Measurements from ENCODE around the gene COL19A1. TPM values are rescaled to one million over a fixed set of nuclear protein-coding genes. Genes with fewer than 3 reads are reported as not detected.

The COL19A1 gene
- total RNA-seq, 1 donor from 2014 or later, result 0.49 TPM

DNA sequence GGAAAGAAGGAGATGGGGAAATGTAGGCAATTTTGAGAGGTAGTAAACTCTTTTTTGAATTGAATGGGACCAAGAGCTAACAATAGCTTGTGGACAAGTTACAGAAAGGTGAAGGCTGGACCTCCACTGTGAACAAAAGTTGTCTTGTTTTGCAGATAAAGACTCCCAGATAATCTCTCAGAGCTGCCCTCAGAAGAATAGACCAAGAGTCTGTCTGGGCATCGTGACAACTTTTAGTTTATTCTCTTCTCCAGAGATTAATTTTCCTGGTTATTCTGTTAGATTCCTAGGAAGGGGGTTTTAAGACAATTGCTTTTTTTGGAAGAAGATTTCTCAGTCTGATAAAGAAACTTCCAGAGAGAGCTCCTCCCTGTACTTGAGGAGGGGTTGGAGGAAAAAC, 161.9 kb downstream of the COL19A1 start:
- no peak for DNase-seq (ENCODE audit: extremely low spot score in 2 of 2)
- Histone ChIP-seq H3K9me3 (no peaks in the 10 kb centered on the region), H3K27me3 (no peaks in the 10 kb centered on the region), H3K4me3 (no peak overlapping the region), H3K27ac (no peak overlapping the region), H3K4me1 (no peaks in the 10 kb centered on the region), H3K36me3 (no peaks in the 10 kb centered on the region)
- no peak for TF ChIP-seq POLR2AphosphoS5 (IDR thresholded peaks at IDR 0.05; ENCODE audit: insufficient read depth in 1 of 2, low read depth in 1 of 2)
- TF ChIP-seq POLR2A (IDR thresholded peaks at IDR 0.05), result no peak
- TF ChIP-seq, protein P1, sequence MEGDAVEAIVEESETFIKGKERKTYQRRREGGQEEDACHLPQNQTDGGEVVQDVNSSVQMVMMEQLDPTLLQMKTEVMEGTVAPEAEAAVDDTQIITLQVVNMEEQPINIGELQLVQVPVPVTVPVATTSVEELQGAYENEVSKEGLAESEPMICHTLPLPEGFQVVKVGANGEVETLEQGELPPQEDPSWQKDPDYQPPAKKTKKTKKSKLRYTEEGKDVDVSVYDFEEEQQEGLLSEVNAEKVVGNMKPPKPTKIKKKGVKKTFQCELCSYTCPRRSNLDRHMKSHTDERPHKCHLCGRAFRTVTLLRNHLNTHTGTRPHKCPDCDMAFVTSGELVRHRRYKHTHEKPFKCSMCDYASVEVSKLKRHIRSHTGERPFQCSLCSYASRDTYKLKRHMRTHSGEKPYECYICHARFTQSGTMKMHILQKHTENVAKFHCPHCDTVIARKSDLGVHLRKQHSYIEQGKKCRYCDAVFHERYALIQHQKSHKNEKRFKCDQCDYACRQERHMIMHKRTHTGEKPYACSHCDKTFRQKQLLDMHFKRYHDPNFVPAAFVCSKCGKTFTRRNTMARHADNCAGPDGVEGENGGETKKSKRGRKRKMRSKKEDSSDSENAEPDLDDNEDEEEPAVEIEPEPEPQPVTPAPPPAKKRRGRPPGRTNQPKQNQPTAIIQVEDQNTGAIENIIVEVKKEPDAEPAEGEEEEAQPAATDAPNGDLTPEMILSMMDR (IDR thresholded peaks at IDR 0.05), result no peak
- intact Hi-C loops (cut with DNase I), result no loop called here

DNA sequence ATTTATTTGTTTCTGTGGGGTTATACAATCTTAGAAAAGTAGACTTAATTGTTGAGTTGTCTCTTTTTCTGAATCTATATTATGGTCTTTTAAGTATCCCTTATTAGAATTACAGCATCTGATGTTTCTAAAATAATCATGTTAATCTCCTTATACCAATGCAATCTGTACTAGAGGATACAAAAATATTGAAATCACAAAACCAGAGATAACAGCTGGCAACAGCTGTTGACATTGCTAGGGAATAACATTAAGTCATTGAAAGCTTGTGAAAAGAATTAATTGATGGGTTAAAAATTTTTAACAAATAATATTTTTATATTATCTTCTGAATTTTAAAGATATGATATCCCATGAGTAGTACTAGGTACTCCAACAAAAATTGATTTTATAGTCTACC, 162.6 kb downstream of the COL19A1 start:
- Histone ChIP-seq H3K4me1 (no peaks in the 10 kb centered on the region), H3K27ac (no peak overlapping the region), H3K36me3 (no peaks in the 10 kb centered on the region), H3K4me3 (no peak overlapping the region), H3K9me3 (no peaks in the 10 kb centered on the region), H3K27me3 (no peaks in the 10 kb centered on the region)
- intact Hi-C loops (cut with DNase I), result no loop called here
- no peak for DNase-seq (ENCODE audit: extremely low spot score in 2 of 2)
- no peak for TF ChIP-seq POLR2AphosphoS5 (IDR thresholded peaks at IDR 0.05; ENCODE audit: insufficient read depth in 1 of 2, low read depth in 1 of 2)
- no peak for TF ChIP-seq POLR2A (IDR thresholded peaks at IDR 0.05)
- TF ChIP-seq, protein P1 (IDR thresholded peaks at IDR 0.05), result no peak

DNA sequence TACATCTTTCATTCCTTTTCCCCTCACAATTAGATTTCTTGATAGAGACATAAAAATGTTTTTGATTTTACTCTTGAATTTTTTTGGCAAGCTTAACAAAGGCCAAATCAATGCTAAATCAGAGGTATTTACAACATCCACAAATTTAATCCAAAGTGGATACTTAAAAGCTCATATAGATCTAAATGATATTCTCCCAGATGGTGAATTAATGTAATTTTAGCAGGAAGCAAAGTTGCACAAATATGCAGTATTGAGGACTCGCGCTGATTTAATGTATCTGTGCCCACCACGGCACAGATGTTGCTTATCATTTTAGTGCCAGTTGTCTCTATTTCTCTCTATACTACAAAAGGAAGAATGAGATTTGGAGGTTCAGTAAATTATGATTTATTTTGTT, 167.4 kb downstream of the COL19A1 start:
- Histone ChIP-seq H3K4me1 (no peaks in the 10 kb centered on the region), H3K9me3 (no peaks in the 10 kb centered on the region), H3K27ac (no peak overlapping the region), H3K4me3 (no peak overlapping the region), H3K27me3 (no peaks in the 10 kb centered on the region), H3K36me3 (no peaks in the 10 kb centered on the region)
- intact Hi-C loops (cut with DNase I), result no loop called here
- DNase-seq (ENCODE audit: extremely low spot score in 2 of 2), result no peak
- TF ChIP-seq, protein P1 (IDR thresholded peaks at IDR 0.05), result no peak
- TF ChIP-seq POLR2AphosphoS5 (IDR thresholded peaks at IDR 0.05; ENCODE audit: insufficient read depth in 1 of 2, low read depth in 1 of 2) (no peak), POLR2A (IDR thresholded peaks at IDR 0.05) (no peak)

DNA sequence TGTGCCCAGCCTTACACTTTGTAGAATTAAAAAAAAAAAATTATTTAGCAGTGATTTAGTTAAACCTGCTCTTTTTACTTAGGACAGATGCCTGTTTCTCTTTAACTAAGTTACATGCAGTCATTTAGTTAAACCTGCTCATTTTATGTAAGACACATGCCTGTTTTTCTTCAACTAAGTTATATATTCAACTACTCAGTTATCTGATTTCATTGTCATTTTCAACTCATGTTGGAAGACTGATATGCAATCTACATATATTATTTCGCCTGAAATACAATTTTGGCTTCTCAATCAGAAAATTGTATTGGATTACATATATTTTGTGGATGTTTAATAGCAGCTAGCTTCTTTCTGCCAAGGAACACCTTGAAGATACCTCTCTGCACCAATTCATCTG, 171.1 kb downstream of the COL19A1 start:
- intact Hi-C loops (cut with DNase I), result no loop called here
- Histone ChIP-seq H3K27ac (no peak overlapping the region), H3K36me3 (no peaks in the 10 kb centered on the region), H3K4me1 (no peaks in the 10 kb centered on the region), H3K4me3 (no peak overlapping the region), H3K9me3 (no peaks in the 10 kb centered on the region), H3K27me3 (no peaks in the 10 kb centered on the region)
- no peak for DNase-seq (ENCODE audit: extremely low spot score in 2 of 2)
- no peak for TF ChIP-seq POLR2AphosphoS5 (IDR thresholded peaks at IDR 0.05; ENCODE audit: insufficient read depth in 1 of 2, low read depth in 1 of 2)
- no peak for TF ChIP-seq POLR2A (IDR thresholded peaks at IDR 0.05)
- TF ChIP-seq, protein P1 (IDR thresholded peaks at IDR 0.05), result no peak

DNA sequence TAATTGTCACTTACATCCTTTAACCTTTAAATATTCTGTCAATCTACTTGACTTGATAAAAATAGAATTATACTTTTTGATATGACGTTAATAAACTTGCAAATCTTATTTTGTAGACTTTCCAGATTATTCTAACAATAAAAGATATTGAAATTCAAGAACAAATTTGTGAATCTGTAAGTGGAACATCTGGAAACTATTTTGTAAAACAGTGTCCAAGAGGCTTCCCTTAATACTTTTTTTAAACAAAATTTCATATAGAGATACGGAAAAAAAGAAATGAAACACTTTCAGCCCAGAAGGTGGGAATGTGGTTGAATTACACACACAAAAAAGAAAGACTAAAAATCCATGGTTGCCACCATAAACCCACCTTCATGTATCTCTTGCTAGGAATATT, 174.4 kb downstream of the COL19A1 start:
- Histone ChIP-seq H3K27me3 (no peaks in the 10 kb centered on the region), H3K9me3 (no peaks in the 10 kb centered on the region)
- TF ChIP-seq POLR2A (IDR thresholded peaks at IDR 0.05), result no peak
- no peak for TF ChIP-seq POLR2AphosphoS5 (IDR thresholded peaks at IDR 0.05; ENCODE audit: insufficient read depth in 1 of 2, low read depth in 1 of 2)
- TF ChIP-seq, protein P1 (IDR thresholded peaks at IDR 0.05), result no peak

More for the DNA sequence above, 174.4 kb downstream of the COL19A1 start:
- Histone ChIP-seq H3K36me3 (no peaks in the 10 kb centered on the region), H3K4me3 (no peak overlapping the region), H3K4me1 (no peaks in the 10 kb centered on the region), H3K27ac (no peak overlapping the region)
- no peak for DNase-seq (ENCODE audit: extremely low spot score in 2 of 2)
- intact Hi-C loops (cut with DNase I), result no loop called here

Data from vagina (tissue), 2 donors.